ENCODE results near the gene ABHD17A. TPM values are rescaled to one million over a fixed set of nuclear protein-coding genes. Genes with fewer than 3 reads are reported as not detected.

ABHD17A gene
- total RNA-seq, 1 experiment from 2014 or later: 47.5 TPM

DNA sequence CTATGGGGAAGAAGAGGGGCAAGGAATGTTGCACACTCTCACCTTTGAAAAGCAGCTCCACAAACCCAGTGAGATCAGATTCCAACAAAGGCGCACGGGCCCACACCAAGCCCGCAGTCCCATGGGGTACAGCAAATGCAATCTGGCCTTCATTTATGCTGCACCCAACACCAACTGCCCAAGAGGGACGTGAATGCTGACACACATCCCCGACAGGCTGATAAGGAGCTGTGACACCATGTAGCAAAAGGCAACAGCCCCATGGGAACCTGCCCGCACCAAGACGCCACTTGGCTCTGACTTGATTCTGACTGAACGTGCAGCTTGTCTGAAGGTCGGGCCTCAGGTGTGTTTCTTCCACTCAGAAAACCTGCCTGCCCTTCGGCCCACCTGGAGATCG lies 54.3 kb downstream of the ABHD17A start:
- H2BK12ac ChIP-seq (ENCODE audit: insufficient read length, low read depth, low read length): no peak overlapping the region
- no peak overlapping the region for H3K23ac ChIP-seq (ENCODE audit: insufficient read length, low read depth, low read length)
- Mint-ChIP-seq H3K4me1 (peaks cover 3 to 16% of the 10 kb centered on the region in 2 experiments; a peak in 3 of 4 replicates), H3K36me3 (ENCODE audit: insufficient read depth in 1 of 3, low read depth in 3 of 3) (peaks cover under 1 to 12% (median 3%) of the 10 kb centered on the region in 3 experiments; a peak in 6 of 7 replicates), H3K4me3 (no peak overlapping the region), H3K9me3 (no peaks in the 10 kb centered on the region; a peak in 1 of 5 replicates), H3K27me3 (ENCODE audit: low read depth) (no peaks in the 10 kb centered on the region), H3K27ac (peak overlapping the region in 2 of 3 experiments; percentile 49 to 80; a peak in 3 of 7 replicates)
- no peak overlapping the region for H3K4ac ChIP-seq (ENCODE audit: low read depth, low read length)
- no peak overlapping the region for H3K18ac ChIP-seq (ENCODE audit: insufficient read length, low read depth, low read length)
- H3K56ac ChIP-seq (ENCODE audit: insufficient read length, low read depth, low read length): no peak overlapping the region
- no peaks in the 10 kb centered on the region for H3K27me3 ChIP-seq (ENCODE audit: insufficient read depth, low read length)
- no peak overlapping the region for H2AFZ ChIP-seq (ENCODE audit: low read length)
- no peak overlapping the region for H2BK15ac ChIP-seq (ENCODE audit: low read depth, low read length)
- no peak overlapping the region for H3T11ph ChIP-seq (ENCODE audit: low read length)
- no peak overlapping the region; the same call in 1 of the 2 replicates for H3K14ac ChIP-seq (ENCODE audit: insufficient read depth, low read length)
- no peaks in the 10 kb centered on the region for H3K9me3 ChIP-seq (ENCODE audit: control insufficient read depth, low read depth, low read length)
- H3K9ac ChIP-seq (ENCODE audit: extremely low read depth, insufficient read length, low read length): no peak overlapping the region
- no peak overlapping the region for H2BK5ac ChIP-seq (ENCODE audit: insufficient read length, low read length)
- H4K5ac ChIP-seq (ENCODE audit: insufficient read length, low read depth, low read length): no peak overlapping the region
- no peak overlapping the region for H2AK5ac ChIP-seq (ENCODE audit: insufficient read length, low read length)
- H4K8ac ChIP-seq (replicated peaks; ENCODE audit: insufficient read length, low read depth, low read length): no peak overlapping the region
- WGBS (ENCODE audit: extremely low coverage, insufficient read length, low lambda C conversion rate): no CpG with 5 or more reads among the region's 11 CpGs
- no peak for DNase-seq
- H2BK20ac ChIP-seq (ENCODE audit: low read depth, low read length, poor library complexity, severe bottlenecking): no peak overlapping the region
- no peak overlapping the region for H4K91ac ChIP-seq (ENCODE audit: insufficient read length, low read depth, low read length)
- peaks cover 4% of the 10 kb centered on the region for H4K20me1 ChIP-seq (ENCODE audit: control insufficient read depth, insufficient read depth, insufficient read length)
- H3K79me1 ChIP-seq (ENCODE audit: insufficient read depth, low read depth, low read length, poor library complexity, severe bottlenecking): peaks cover 3% of the 10 kb centered on the region
- no peaks in the 10 kb centered on the region for H3K23me2 ChIP-seq (ENCODE audit: insufficient read length, low read depth, low read length, poor library complexity, severe bottlenecking)
- H2BK120ac ChIP-seq (ENCODE audit: low read depth, low read length, poor library complexity, severe bottlenecking): no peak overlapping the region
- H3K27ac ChIP-seq (ENCODE audit: insufficient read length, low read depth, low read length): no peak overlapping the region
- H3K4me2 ChIP-seq (ENCODE audit: insufficient read depth, insufficient read length, low read length): no peak overlapping the region
- H3K79me2 ChIP-seq (ENCODE audit: insufficient read depth, low read length): peaks cover 2% of the 10 kb centered on the region; the same call in 1 of the 2 replicates
- no peak for TF ChIP-seq CTCF (conservative IDR thresholded peaks at IDR 0.05)
- H3K4me1 ChIP-seq (ENCODE audit: insufficient read depth, low read length): no peaks in the 10 kb centered on the region
